Measurements from ENCODE around the gene PSMD1. TPM values are rescaled to one million over a fixed set of nuclear protein-coding genes. Genes with fewer than 3 reads are reported as not detected.
A peak's percentile ranks its signal among the peaks of the same experiment; 100 is the strongest.

Gene PSMD1
- total RNA-seq, 1 experiment from 2014 or later: 245 TPM

- Histone ChIP-seq H3K27me3 (replicated peaks; ENCODE audit: insufficient read depth, low read depth, low read length, poor library complexity) (no peaks in the 10 kb centered on the region), H3K4me3 (ENCODE audit: low read depth, low read length, poor library complexity, severe bottlenecking) (peak overlapping the region; percentile 67), H3K36me3 (ENCODE audit: insufficient read depth, low read length, poor library complexity, severe bottlenecking) (no peaks in the 10 kb centered on the region), H3K4me1 (ENCODE audit: insufficient read depth, low read length, poor library complexity, severe bottlenecking) (peaks cover 5% of the 10 kb centered on the region), H3K27ac (ENCODE audit: low read depth, low read length, poor library complexity, severe bottlenecking) (peak overlapping the region; percentile 8), H3K9me3 (ENCODE audit: low read depth, low read length, poor library complexity, severe bottlenecking) (no peaks in the 10 kb centered on the region)
- ChIA-PET CTCF (interaction anchor here (0.6 kb wide), 2 partner anchors 94 to 254 kb away, joined by 3 read pairs; no protein-coding TSS in a partner anchor), POLR2A (ENCODE audit: low non-redundant PET) (no interaction called here)
- no peak for TF ChIP-seq EZH2 (IDR thresholded peaks at IDR 0.05; ENCODE audit: borderline replicate concordance, low read depth, low read length, poor library complexity, severe bottlenecking)
- TF ChIP-seq, protein P1, sequence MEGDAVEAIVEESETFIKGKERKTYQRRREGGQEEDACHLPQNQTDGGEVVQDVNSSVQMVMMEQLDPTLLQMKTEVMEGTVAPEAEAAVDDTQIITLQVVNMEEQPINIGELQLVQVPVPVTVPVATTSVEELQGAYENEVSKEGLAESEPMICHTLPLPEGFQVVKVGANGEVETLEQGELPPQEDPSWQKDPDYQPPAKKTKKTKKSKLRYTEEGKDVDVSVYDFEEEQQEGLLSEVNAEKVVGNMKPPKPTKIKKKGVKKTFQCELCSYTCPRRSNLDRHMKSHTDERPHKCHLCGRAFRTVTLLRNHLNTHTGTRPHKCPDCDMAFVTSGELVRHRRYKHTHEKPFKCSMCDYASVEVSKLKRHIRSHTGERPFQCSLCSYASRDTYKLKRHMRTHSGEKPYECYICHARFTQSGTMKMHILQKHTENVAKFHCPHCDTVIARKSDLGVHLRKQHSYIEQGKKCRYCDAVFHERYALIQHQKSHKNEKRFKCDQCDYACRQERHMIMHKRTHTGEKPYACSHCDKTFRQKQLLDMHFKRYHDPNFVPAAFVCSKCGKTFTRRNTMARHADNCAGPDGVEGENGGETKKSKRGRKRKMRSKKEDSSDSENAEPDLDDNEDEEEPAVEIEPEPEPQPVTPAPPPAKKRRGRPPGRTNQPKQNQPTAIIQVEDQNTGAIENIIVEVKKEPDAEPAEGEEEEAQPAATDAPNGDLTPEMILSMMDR (conservative IDR thresholded peaks at IDR 0.05; ENCODE audit: low read depth, low read length): no peak
- DNase-seq (ENCODE audit: low spot score): no peak
- intact Hi-C loops (cut with micrococcal nuclease; ENCODE audit: unreplicated experiment): no loop called here
- BruUV-seq (replicated peaks): TSS peak; percentile 75
Measured at GRCh38 chr2:231197706-231198290, 141.1 kb downstream of the PSMD1 start.

- Histone ChIP-seq H3K9me3 (ENCODE audit: low read depth, low read length, poor library complexity, severe bottlenecking) (no peaks in the 10 kb centered on the region), H3K4me3 (ENCODE audit: low read depth, low read length, poor library complexity, severe bottlenecking) (peak within 1 kb of the TSS; percentile 67), H3K27ac (ENCODE audit: low read depth, low read length, poor library complexity, severe bottlenecking) (peak within 1 kb of the TSS; percentile 8), H3K4me1 (ENCODE audit: insufficient read depth, low read length, poor library complexity, severe bottlenecking) (peaks cover 5% of the 10 kb centered on the region), H3K27me3 (replicated peaks; ENCODE audit: insufficient read depth, low read depth, low read length, poor library complexity) (no peaks in the 10 kb centered on the region), H3K36me3 (ENCODE audit: insufficient read depth, low read length, poor library complexity, severe bottlenecking) (no peaks in the 10 kb centered on the region)
- ChIA-PET POLR2A (ENCODE audit: low non-redundant PET) (no interaction called here), CTCF (interaction anchor here (0.6 kb wide), 2 partner anchors 94 to 253 kb away, joined by 3 read pairs; no protein-coding TSS in a partner anchor)
- TSS peak; percentile 65 for BruUV-seq (replicated peaks)
- peak; percentile 82 for DNase-seq (ENCODE audit: low spot score)
- intact Hi-C loops (cut with micrococcal nuclease; ENCODE audit: unreplicated experiment): no loop called here
- no peak for TF ChIP-seq EZH2 (IDR thresholded peaks at IDR 0.05; ENCODE audit: borderline replicate concordance, low read depth, low read length, poor library complexity, severe bottlenecking)
- TF ChIP-seq, protein P1 (conservative IDR thresholded peaks at IDR 0.05; ENCODE audit: low read depth, low read length): no peak
Measured at GRCh38 chr2:231198291-231199173, 141.9 kb downstream of the PSMD1 start, which contains the start of gene ARMC9. TSS of gene ARMC9 (plus strand) at chr2:231198631. CDS start at chr2:231206239, 7,608 bp downstream.

DNA sequence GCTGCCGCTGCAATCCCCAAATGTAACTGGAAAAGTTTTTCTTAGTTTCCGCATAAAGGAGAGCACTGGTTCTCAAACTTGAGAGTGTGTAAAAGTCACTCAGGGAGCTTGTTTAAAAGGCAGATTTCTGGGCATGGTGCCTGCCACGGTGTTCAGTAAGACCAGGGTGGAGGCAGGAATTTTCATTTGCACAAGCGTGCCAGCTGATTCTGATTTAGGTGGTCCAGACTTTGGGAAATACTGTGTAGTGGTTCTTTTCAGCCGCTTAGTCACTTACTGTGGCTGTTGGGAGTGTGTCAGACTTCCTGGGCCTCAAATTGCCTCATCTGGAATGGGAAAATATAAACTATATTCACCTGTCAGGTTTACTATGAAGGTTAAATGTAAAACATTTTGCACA is 142.6 kb downstream of the PSMD1 start:
- no peak for DNase-seq (ENCODE audit: low spot score)
- Histone ChIP-seq H3K36me3 (ENCODE audit: insufficient read depth, low read length, poor library complexity, severe bottlenecking) (no peaks in the 10 kb centered on the region), H3K27ac (ENCODE audit: low read depth, low read length, poor library complexity, severe bottlenecking) (no peak overlapping the region), H3K4me3 (ENCODE audit: low read depth, low read length, poor library complexity, severe bottlenecking) (peak overlapping the region; percentile 67), H3K27me3 (replicated peaks; ENCODE audit: insufficient read depth, low read depth, low read length, poor library complexity) (no peaks in the 10 kb centered on the region), H3K9me3 (ENCODE audit: low read depth, low read length, poor library complexity, severe bottlenecking) (no peaks in the 10 kb centered on the region), H3K4me1 (ENCODE audit: insufficient read depth, low read length, poor library complexity, severe bottlenecking) (peaks cover 5% of the 10 kb centered on the region)
- intact Hi-C loops (cut with micrococcal nuclease; ENCODE audit: unreplicated experiment): no loop called here
- ChIA-PET POLR2A (ENCODE audit: low non-redundant PET) (no interaction called here), CTCF (no interaction called here)
- TF ChIP-seq EZH2 (IDR thresholded peaks at IDR 0.05; ENCODE audit: borderline replicate concordance, low read depth, low read length, poor library complexity, severe bottlenecking): no peak
- TF ChIP-seq, protein P1 (conservative IDR thresholded peaks at IDR 0.05; ENCODE audit: low read depth, low read length): no peak
- no TSS peak for BruUV-seq (replicated peaks)
